ENCODE data around the gene BTBD2. TPM values are rescaled to one million over a fixed set of nuclear protein-coding genes. Genes with fewer than 3 reads are reported as not detected.

The BTBD2 gene
- total and polyA plus RNA-seq, 2 donors (not counting 1 experiment from before 2014, with no cell fraction given): 75.2 to 85.6 TPM

GRCh38 chr19:2026770-2027169, 11.3 kb upstream of the BTBD2 start:
- 97% methylated on average over 5 of the region's 10 CpGs for WGBS (ENCODE audit: insufficient coverage)
- Histone ChIP-seq H3K4me3 (ENCODE audit: control extremely low read depth in 1 of 5, extremely low read depth in 1 of 5, insufficient read depth in 1 of 5, low read depth in 2 of 5, low read length in 4 of 5) (no peak overlapping the region), H4K20me1 (ENCODE audit: control insufficient read depth, insufficient read depth, low read length, poor library complexity, severe bottlenecking) (no peaks in the 10 kb centered on the region), H3K4me2 (replicated peaks; ENCODE audit: low read depth, low read length, poor library complexity, severe bottlenecking) (no peak overlapping the region), H2AFZ (ENCODE audit: insufficient read depth, low read depth, low read length, poor library complexity, severe bottlenecking) (no peak overlapping the region), H3K27me3 (replicated peaks in 1 of 4; ENCODE audit: control extremely low read depth in 1 of 4, control insufficient read depth in 3 of 4, insufficient read depth in 4 of 4, low read length in 3 of 4) (no peaks in the 10 kb centered on the region), H3K4me1 (ENCODE audit: control insufficient read depth in 2 of 2, insufficient read depth in 2 of 2, low read length in 2 of 2) (peaks cover under 1 to 3% of the 10 kb centered on the region in 2 donors), H3K9me3 (ENCODE audit: control extremely low read depth in 1 of 3, control insufficient read depth in 2 of 3, insufficient read depth in 1 of 3, low read length in 2 of 3) (no peaks in the 10 kb centered on the region), H3K36me3 (replicated peaks in 1 of 2; ENCODE audit: control extremely low read depth in 1 of 2, control insufficient read depth in 1 of 2, extremely low read depth in 1 of 2, insufficient read depth in 2 of 2, low read length in 1 of 2) (no peaks in the 10 kb centered on the region), H3K79me2 (ENCODE audit: control insufficient read depth, insufficient read depth, low read length) (no peaks in the 10 kb centered on the region), H3K9ac (ENCODE audit: low read length) (no peak overlapping the region), H3K27ac (ENCODE audit: low read length in 2 of 2) (no peak overlapping the region)
- Mint-ChIP-seq H3K4me3 (no peak overlapping the region), H3K27ac (no peak overlapping the region), H3K9me3 (ENCODE audit: insufficient read depth) (no peaks in the 10 kb centered on the region), H3K4me1 (peaks cover under 1% of the 10 kb centered on the region), H3K27me3 (no peaks in the 10 kb centered on the region)
- ChIA-PET CTCF (interaction anchor here (0.5 kb wide), 1 partner anchor 93 kb away, joined by 3 read pairs; no protein-coding TSS in a partner anchor), POLR2A (no interaction called here)
- DNase-seq (no peak), ATAC-seq (ENCODE audit: low read depth) (no peak)
- intact Hi-C loops (cut with micrococcal nuclease): no loop called here
- no peak for TF ChIP-seq CTCF (IDR thresholded peaks at IDR 0.05)
- no peak for TF ChIP-seq EZH2 (IDR thresholded peaks at IDR 0.05; ENCODE audit: borderline replicate concordance, insufficient read depth, low read depth, low read length, poor library complexity, severe bottlenecking)

GRCh38 chr19:2022289-2022688, 6.8 kb upstream of the BTBD2 start:
- no peaks in the 10 kb centered on the region for H3K36me3 ChIP-seq (replicated peaks in 1 of 2; ENCODE audit: control extremely low read depth in 1 of 2, control insufficient read depth in 1 of 2, extremely low read depth in 1 of 2, insufficient read depth in 2 of 2, low read length in 1 of 2)
- no peak overlapping the region for H3K27ac ChIP-seq (ENCODE audit: low read length in 2 of 2)
- no peaks in the 10 kb centered on the region for H3K9me3 ChIP-seq (ENCODE audit: control extremely low read depth in 1 of 3, control insufficient read depth in 2 of 3, insufficient read depth in 1 of 3, low read length in 2 of 3)
- POLR2A ChIA-PET: interaction anchor here (0.6 to 1.1 kb wide), 3 partner anchors 21 to 81 kb away, joined by 4 read pairs; no protein-coding TSS in a partner anchor
- Mint-ChIP-seq H3K27ac (no peak overlapping the region), H3K4me3 (no peak overlapping the region), H3K4me1 (peaks cover 4% of the 10 kb centered on the region), H3K27me3 (no peaks in the 10 kb centered on the region), H3K9me3 (ENCODE audit: insufficient read depth) (no peaks in the 10 kb centered on the region)
- H3K27me3 ChIP-seq (replicated peaks in 1 of 4; ENCODE audit: control extremely low read depth in 1 of 4, control insufficient read depth in 3 of 4, insufficient read depth in 4 of 4, low read length in 3 of 4): no peaks in the 10 kb centered on the region
- TF ChIP-seq CTCF (IDR thresholded peaks at IDR 0.05) (no peak), EZH2 (IDR thresholded peaks at IDR 0.05; ENCODE audit: borderline replicate concordance, insufficient read depth, low read depth, low read length, poor library complexity, severe bottlenecking) (no peak)
- H3K9ac ChIP-seq (ENCODE audit: low read length): no peak overlapping the region
- H3K4me2 ChIP-seq (replicated peaks; ENCODE audit: low read depth, low read length, poor library complexity, severe bottlenecking): no peak overlapping the region
- no peak overlapping the region for H3K4me3 ChIP-seq (ENCODE audit: control extremely low read depth in 1 of 5, extremely low read depth in 1 of 5, insufficient read depth in 1 of 5, low read depth in 2 of 5, low read length in 4 of 5)
- H2AFZ ChIP-seq (ENCODE audit: insufficient read depth, low read depth, low read length, poor library complexity, severe bottlenecking): no peak overlapping the region
- no peak for ATAC-seq (ENCODE audit: low read depth)
- 100% methylated on average over 1 of the region's 2 CpGs for WGBS (ENCODE audit: insufficient coverage)
- H3K79me2 ChIP-seq (ENCODE audit: control insufficient read depth, insufficient read depth, low read length): peaks cover 13% of the 10 kb centered on the region
- no peak for DNase-seq
- CTCF ChIA-PET: interaction anchor here (1.1 to 1.2 kb wide), 2 partner anchors 14 to 88 kb away, joined by 3 read pairs; no protein-coding TSS in a partner anchor
- H4K20me1 ChIP-seq (ENCODE audit: control insufficient read depth, insufficient read depth, low read length, poor library complexity, severe bottlenecking): no peaks in the 10 kb centered on the region
- H3K4me1 ChIP-seq (ENCODE audit: control insufficient read depth in 2 of 2, insufficient read depth in 2 of 2, low read length in 2 of 2): peaks cover 5 to 7% of the 10 kb centered on the region in 2 donors
- intact Hi-C loops (cut with micrococcal nuclease): no loop called here

Measured in B cell (primary cell).